Esophagus muscularis mucosa (tissue), 4 donors: ENCODE measurements around the gene NHEJ1.

Source experiments
- CTCF ChIP-seq, 3 experiments: fragments of 200-600 bp in 2 of 3; fragments of 450-650 bp in 1 of 3; sonication (generic) in 2 of 3; IDR thresholded peaks; one replicate each; pipeline ENCODE4 v1.5.1; 2017 to 2019; ENCODE audit warnings: antibody characterized with exemption in 3 of 3, mild to moderate bottlenecking in 2 of 3, moderate library complexity in 1 of 3
- EP300 ChIP-seq: sonication (generic); formaldehyde crosslinking; IDR thresholded peaks from one replicate; pipeline ENCODE4 v1.6.1; 2017; ENCODE audit warnings: antibody characterized with exemption
- POLR2A ChIP-seq: fragments of 450-650 bp; IDR thresholded peaks from one replicate; pipeline ENCODE4 v1.6.1; 2017; ENCODE audit warnings: antibody characterized with exemption, moderate library complexity, mild to moderate bottlenecking, low read depth
- POLR2AphosphoS5 ChIP-seq, 2 donors: sonication (generic); formaldehyde crosslinking; IDR thresholded peaks; one replicate each; pipeline ENCODE4 v1.6.1; 2017; ENCODE audit warnings: antibody characterized with exemption in 2 of 2

DNA sequence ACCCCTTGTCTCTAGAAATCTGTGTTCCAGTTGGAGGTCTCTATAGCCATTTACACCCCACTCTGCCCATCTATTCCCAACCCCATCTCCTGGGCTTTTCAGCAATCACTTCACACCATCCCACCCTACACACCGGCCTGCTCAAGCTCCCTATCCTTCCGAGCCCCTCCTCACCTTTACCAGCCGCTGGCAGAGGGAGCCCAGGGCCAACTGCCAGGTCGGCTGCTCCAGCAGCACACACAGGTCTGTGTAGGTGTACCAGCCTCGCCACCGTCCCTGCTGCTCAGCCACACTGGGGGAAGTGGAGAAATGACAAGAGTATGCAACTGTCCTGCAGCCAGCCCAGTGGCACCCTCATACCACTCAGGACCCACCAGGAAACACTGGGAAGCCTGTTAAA is 12.6 kb upstream of the NHEJ1 start:
- TF ChIP-seq POLR2A (no peak), CTCF (IDR thresholded peaks at IDR 0.05) (no peak), POLR2AphosphoS5 (IDR thresholded peaks at IDR 0.05) (no peak), EP300 (no peak)
